OCI-LY7 (cell line): ENCODE data around the gene SLAMF1.

Experiments
- CTCF ChIP-seq: fragments of 200-600 bp; sonication (generic); conservative IDR thresholded peaks from 2 replicates; pipeline ENCODE4 v1.5.1; 2014; ENCODE audit warnings: mild to moderate bottlenecking, antibody characterized with exemption, low read length, moderate library complexity, mixed read lengths
- EZH2phosphoT487 ChIP-seq: fragments of 200-600 bp; sonication (generic); IDR thresholded peaks from 2 replicates; pipeline ENCODE4 v1.6.1; 2018; ENCODE audit warnings: low read depth, borderline replicate concordance, mild to moderate bottlenecking, mixed run types, antibody characterized with exemption, low read length, moderate library complexity, mixed read lengths

- TF ChIP-seq CTCF (peak; percentile 90), EZH2phosphoT487 (no peak)
Observed at GRCh38 chr1:160618763-160619274, 28.0 kb downstream of the SLAMF1 start.
